Measurements from ENCODE around the gene BCKDK.
A peak's percentile ranks its signal among the peaks of the same experiment; 100 is the strongest.
"Not testable (repeated sequence)": the region's sequence is repeated elsewhere in the genome, so short reads cannot be mapped to it uniquely, and the experiment has no call there.

BCKDK gene

GRCh38 chr16:31129568-31130335 is 21.6 kb downstream of the BCKDK start:
- DNase-seq: peak; percentile 83

- DNase-seq: peak; percentile 80
Measured at GRCh38 chr16:31130336-31130891, 22.2 kb downstream of the BCKDK start.

DNA sequence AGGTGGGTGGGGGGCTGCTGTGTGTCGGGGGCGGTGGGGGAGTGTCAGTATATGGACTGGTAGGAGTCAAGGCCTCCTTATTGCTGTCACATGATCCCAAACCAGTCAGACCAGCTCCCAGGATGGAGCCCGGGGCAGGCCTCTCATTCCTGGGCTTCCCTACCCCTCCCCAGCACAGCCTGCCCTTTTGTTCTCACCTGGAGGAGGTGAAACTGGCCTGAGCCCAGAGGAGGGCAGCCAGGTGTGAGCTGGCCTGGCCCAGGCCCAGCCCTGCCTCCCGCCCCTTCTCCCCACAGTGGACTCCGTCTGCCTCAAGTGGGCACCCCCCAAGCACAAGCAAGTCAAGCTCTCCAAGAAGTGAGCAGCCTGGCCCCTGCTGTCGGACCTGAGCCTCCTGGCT is 22.7 kb downstream of the BCKDK start:
- DNase-seq: no peak

DNA sequence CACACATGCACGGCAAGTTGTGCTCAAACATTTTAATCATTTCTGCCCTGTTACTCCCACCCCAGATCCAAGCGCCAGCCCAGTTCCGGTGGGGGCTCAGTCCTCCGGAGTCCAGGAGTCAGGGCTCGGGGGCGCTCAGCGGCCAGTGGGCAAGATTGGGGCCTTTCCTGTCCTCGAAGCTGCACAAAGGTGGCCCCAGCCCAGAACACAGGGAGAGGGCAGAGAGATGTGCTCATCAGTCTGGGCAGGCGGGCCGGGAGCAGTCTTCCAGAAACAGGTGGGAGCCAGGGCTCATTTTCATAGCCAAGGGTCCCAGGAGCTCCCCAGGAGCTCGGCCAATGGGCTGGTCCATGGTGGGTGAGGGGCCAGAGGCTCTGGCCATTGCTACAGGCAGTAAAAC is 23.2 kb downstream of the BCKDK start:
- no peak for DNase-seq

- DNase-seq: no peak
Measured at GRCh38 chr16:31131841-31132271, 23.7 kb downstream of the BCKDK start.

DNA sequence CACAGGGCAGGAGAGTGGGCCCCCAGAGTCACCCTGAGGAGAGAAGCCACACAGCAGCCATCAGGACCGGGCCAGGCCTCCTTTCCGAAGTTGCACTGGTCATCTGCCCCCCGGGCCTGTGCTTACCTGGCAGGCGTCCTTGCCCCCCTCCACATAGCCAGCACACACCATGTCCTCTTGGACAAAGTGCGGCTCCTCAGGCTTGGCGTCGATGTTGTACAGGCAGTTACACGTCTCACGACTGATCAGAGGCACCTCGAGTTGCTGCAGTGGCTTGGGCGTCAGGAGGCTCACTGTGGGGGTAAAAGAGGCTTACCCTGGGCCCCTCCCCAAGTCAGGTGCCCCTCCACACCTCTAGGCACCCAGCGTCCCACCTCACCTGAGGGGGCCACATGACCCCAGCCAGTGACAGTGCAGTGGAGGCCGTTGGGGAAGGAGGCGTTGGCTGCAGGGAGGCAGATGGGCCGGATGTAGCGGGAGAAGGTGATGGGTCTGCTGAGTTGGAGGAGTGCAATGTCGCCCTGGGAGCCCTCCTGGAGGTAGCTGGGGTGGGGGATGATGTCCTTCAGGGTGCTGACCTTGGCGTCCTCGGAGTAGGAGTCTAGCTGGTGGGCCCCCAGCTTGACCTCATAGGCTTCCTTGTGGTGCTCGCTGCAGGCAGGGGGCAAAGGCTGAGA is 24.3 kb downstream of the BCKDK start:
- DNase-seq: no peak

- no peak for DNase-seq
Measured at GRCh38 chr16:31133046-31133501, 24.9 kb downstream of the BCKDK start.

- peak; percentile 38 for DNase-seq
Measured at GRCh38 chr16:31134091-31134571, 25.9 kb downstream of the BCKDK start.

GRCh38 chr16:31134625-31135534 is 26.7 kb downstream of the BCKDK start:
- DNase-seq: no peak

DNA sequence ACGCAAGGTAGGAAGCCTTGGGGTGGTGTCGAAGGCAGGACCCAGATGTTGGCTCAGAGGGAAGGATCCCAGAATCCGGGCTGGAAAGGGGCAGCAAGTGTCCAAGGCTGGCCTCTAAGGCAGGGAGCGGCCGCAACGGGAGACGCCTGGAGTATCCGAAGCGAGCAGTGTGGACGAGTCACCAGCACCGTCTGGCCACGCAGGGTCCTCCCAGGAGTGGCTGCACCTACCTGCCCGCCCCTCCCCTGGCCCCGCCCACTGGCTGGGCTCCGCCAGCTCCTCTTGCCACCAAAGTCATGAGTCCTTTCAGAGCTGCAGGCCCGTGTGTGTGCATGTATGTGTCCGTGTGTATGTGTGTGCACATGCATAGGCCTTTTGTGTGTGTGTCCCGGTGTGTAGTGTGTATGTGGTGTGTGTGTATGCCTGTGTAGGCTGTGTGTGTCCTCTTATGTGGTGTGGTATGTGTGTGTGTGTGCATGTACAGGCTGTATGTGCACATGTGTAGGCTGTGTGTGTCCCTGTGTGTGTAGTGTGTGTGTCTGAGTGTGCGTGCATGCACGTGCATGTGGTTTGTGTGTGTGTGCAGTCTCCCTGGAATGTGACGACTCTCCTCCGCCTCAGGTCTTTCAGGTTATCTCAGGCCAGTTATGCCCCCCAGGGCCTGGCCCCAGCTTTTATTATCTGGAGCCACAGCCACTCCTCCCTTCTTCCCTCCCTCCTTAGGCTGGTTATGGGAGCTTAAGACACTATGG is 27.5 kb downstream of the BCKDK start, which contains the start of gene PRSS8:
Gene PRSS8, minus strand, starts transcription at position 193 of the 752 bp plus-strand sequence. CDS start 229 bp downstream, outside the sequence.
- no peak for DNase-seq

DNA sequence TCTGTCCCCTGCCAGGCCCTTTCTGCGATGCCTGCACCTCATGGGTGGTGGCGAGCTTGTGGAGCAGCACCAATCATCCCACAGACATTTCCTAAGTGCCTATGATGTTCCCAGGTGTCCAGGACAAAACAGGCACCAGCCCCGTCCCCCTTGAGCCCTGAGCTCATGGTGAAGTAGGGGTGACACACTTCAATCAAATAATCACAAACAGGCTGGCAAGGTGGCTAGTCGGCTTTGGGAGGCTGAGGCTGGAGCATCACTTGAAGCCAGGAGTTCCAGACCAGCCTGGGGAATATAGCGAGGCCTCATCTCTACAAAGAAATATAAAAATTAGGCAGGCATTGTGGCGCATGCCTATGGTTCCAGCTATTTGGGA is 28.1 kb downstream of the BCKDK start:
- no peak for DNase-seq

DNA sequence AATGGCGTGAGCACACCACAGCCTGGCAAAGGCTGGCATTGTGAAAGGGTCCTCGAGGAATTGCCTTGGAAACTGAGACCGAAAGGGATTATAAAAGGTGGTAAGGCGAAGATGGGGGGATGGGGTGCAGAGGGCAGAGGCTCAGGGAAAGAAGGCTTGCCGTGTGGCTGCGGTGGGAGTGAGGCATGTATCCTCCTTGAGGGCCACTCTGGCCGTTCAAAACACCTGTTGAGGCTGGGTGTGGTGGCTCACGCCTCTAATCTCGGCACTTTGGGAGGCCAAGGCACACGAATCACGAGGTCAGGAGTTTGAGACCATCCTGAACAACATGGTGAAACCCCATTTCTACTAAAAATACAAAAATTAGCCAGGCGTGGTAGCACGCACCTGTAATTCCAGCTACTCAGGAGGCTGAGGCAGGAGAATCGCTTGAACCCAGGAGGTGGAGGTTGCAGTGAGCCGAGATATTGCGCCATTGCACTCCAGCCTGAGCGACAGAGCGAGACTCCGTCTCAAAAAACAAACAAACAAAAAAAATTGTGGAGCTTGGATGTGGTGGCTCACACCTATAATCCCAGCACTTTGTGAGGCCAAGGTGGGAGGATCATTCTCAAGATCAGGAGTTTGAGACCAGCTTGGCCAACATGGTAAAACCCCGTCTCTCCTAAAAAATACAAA is 28.8 kb downstream of the BCKDK start:
- not testable (repeated sequence) for DNase-seq

- DNase-seq: no peak
Measured at GRCh38 chr16:31138621-31139578, 30.7 kb downstream of the BCKDK start.

- DNase-seq: not testable (repeated sequence)
Measured at GRCh38 chr16:31141071-31141469, 32.9 kb downstream of the BCKDK start.

GRCh38 chr16:31141489-31142108 is 33.4 kb downstream of the BCKDK start:
- no peak for DNase-seq

DNA sequence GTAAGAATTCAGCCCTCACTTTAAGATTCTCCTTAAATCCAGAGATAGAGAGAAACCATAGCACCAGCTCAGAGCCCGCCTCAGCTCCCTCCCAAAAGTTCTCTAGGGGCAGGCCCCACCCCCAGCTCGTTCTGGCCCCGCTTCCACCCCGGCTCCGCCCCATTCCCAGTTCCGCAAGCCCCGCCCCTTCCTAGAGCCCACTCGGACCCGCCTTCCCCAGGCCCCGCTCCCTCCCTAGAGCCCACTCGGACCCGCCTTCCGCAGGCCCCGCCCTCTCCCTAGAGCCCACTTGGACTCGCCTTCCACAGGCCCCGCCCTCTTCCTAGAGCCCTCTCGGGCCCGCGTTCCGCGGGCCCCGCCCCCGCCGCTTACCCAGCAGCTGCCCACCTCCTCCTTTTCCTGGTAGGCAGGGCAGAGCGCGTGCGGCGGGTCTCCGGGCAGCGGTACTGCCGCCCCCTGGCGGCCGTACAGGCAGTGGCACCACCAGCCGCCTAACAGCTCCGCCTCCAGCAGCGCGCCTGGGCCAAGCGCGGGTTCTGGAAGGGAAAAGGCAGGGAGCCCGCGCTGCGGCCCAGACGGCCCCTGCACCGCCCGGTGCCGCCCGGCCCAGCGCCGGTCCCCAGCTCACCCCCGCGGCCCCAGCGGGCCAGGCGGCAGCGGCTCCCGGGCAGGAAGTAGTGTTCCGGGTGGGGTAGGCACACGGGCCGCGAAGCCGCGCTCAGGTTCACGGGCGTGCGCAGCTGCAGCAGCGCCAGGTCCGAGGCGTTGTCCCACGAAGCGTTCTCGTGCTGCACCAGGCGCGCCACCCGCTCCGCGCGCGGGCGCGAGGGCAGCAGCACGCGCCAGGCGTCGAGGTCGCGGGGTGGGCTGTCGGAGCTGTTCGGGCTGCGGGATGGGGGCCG is 34.2 kb downstream of the BCKDK start:
- peak; percentile 98 for DNase-seq

DNA sequence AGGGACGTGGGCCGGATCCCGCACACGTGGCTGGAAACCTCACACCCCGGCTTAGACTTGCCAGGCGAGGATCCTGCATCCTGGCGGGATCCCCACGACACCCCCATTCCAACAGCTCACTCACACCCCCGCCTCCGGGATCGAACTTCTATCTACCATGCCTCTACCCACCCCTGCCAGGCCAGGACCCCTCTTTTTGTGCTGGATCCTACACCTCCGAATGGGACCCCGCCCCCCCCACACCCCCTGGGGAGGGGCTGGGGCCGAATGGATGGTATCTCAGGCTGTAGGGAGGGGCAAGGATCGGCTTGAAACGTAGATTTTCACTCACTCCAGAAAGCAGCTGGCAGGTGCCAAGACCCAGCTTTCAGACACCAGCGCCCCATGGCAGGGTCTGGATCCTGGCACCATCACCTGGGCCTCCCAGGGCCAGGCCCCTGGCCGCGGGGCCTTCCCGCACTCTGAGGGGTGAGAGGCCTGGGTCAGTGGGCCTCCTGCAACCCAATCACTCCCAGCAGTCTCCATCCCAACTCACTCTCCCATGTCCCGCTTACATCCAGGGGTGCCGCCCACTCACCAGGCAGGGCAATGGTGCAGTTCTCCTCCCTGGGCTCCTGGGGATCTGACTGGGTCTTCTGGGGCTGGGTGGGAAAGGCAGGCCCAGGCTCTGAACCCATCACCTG is 35.0 kb downstream of the BCKDK start:
- DNase-seq: no peak

GRCh38 chr16:31143694-31144148 is 35.5 kb downstream of the BCKDK start:
- DNase-seq: no peak

Data from inflammatory macrophage treated with lipopolysaccharide for 4 hours (primary cell).